SU-DHL-6 (cell line): ENCODE results near the gene PSAPL1.

Experiments used
- H2AFZ ChIP-seq: fragments of 200-600 bp; sonication (generic); 2 replicates; pipeline ENCODE4 v1.6.1; 2014; ENCODE audit warnings: low read depth, mild to moderate bottlenecking, moderate library complexity, mixed read lengths, antibody characterized with exemption, low read length; ENCODE audit not compliant: severe bottlenecking
- H3F3A ChIP-seq: fragments of 200-600 bp; shearing (Covaris generic); 2 replicates; pipeline ENCODE4 v1.6.0; 2016; ENCODE audit warnings: antibody characterized with exemption, mild to moderate bottlenecking; ENCODE audit not compliant: insufficient read depth
- H3K27ac ChIP-seq: fragments of 200-600 bp; sonication (generic); 2 replicates; pipeline ENCODE4 v1.5.1; 2016; ENCODE audit warnings: low read depth, mild to moderate bottlenecking, low read length, moderate library complexity, mixed read lengths
- H3K27me3 ChIP-seq: fragments of 200-600 bp; sonication (generic), shearing (Covaris generic); 2 replicates; pipeline ENCODE4 v1.6.0; 2014; ENCODE audit warnings: mild to moderate bottlenecking, low read length
- H3K36me3 ChIP-seq: fragments of 200-600 bp; sonication (generic); 2 replicates; pipeline ENCODE4 v1.6.1; 2014; ENCODE audit warnings: mild to moderate bottlenecking, low read length, mixed read lengths
- H3K4me2 ChIP-seq: fragments of 300-600, 200-600 bp; shearing (Covaris generic), sonication (generic); 2 replicates; pipeline ENCODE4 v1.6.0; 2014; ENCODE audit warnings: low read length, low read depth, mild to moderate bottlenecking; ENCODE audit not compliant: poor library complexity, severe bottlenecking
- H3K4me3 ChIP-seq: fragments of 200-600 bp; sonication (generic); 2 replicates; pipeline ENCODE4 v1.5.1; 2014; ENCODE audit warnings: antibody characterized with exemption, low read length, mild to moderate bottlenecking, mixed read lengths; ENCODE audit not compliant: insufficient read depth, poor library complexity, severe bottlenecking
- H3K79me2 ChIP-seq: fragments of 200-600 bp; sonication (generic); 2 replicates; pipeline ENCODE4 v1.6.1; 2014; ENCODE audit warnings: mild to moderate bottlenecking, low read length, moderate library complexity; ENCODE audit not compliant: insufficient read depth
- H3K9ac ChIP-seq: fragments of 200-600 bp; sonication (generic); 2 replicates; pipeline ENCODE4 v1.7.0; 2014; ENCODE audit warnings: mild to moderate bottlenecking, low read length
- H3K9me2 ChIP-seq: fragments of 200-600 bp; sonication (generic); replicated peaks from 2 replicates; pipeline ENCODE4 v1.6.1; 2014; ENCODE audit warnings: low read length; ENCODE audit not compliant: insufficient read depth
- H3K9me3 ChIP-seq: fragments of 200-600 bp; sonication (generic); 2 replicates; pipeline ENCODE4 v1.6.1; 2014; ENCODE audit warnings: low read length, mixed read lengths; ENCODE audit not compliant: insufficient read depth
- H4K20me1 ChIP-seq: fragments of 200-600 bp; sonication (generic); 2 replicates; pipeline ENCODE4 v1.6.1; 2014; ENCODE audit warnings: low read depth, mild to moderate bottlenecking, antibody characterized with exemption, low read length, moderate library complexity, mixed read lengths
- CTCF ChIP-seq: fragments of 200-600 bp; sonication (generic); IDR thresholded peaks from one replicate; pipeline ENCODE4 v1.5.1; 2017; ENCODE audit warnings: antibody characterized with exemption, mild to moderate bottlenecking, low read length, moderate library complexity; ENCODE audit not compliant: insufficient read depth, poor library complexity, severe bottlenecking
- EZH2phosphoT487 ChIP-seq: fragments of 200-600 bp; sonication (generic), shearing (Covaris generic); conservative IDR thresholded peaks from 2 replicates; pipeline ENCODE4 v1.6.1; 2018; ENCODE audit warnings: mild to moderate bottlenecking, antibody characterized with exemption, low read length, moderate library complexity, mixed read lengths

PSAPL1 gene

GRCh38 chr4:7475207-7475606, 40.5 kb upstream of the PSAPL1 start:
- H3K27ac ChIP-seq = no peak overlapping the region
- H3K9me2 ChIP-seq = no peaks in the 10 kb centered on the region
- TF ChIP-seq EZH2phosphoT487 (no peak), CTCF (no peak)

GRCh38 chr4:7474320-7474719, 39.6 kb upstream of the PSAPL1 start:
- Histone ChIP-seq H4K20me1 (no peaks in the 10 kb centered on the region), H3K27ac (no peak overlapping the region)

More at GRCh38 chr4:7475207-7475606, 40.5 kb upstream of the PSAPL1 start:
- Histone ChIP-seq H3K27me3 (no peaks in the 10 kb centered on the region), H2AFZ (no peak overlapping the region), H3K79me2 (no peaks in the 10 kb centered on the region), H3K4me3 (no peak overlapping the region), H3K9me3 (no peaks in the 10 kb centered on the region), H3K36me3 (no peaks in the 10 kb centered on the region), H3K9ac (no peak overlapping the region), H3F3A (no peaks in the 10 kb centered on the region), H4K20me1 (no peaks in the 10 kb centered on the region), H3K4me2 (no peak overlapping the region)

GRCh38 chr4:7473081-7473480, 38.4 kb upstream of the PSAPL1 start:
- Histone ChIP-seq H3K36me3 (no peaks in the 10 kb centered on the region), H3K4me3 (no peak overlapping the region), H3K4me2 (no peak overlapping the region), H3K27ac (no peak overlapping the region), H3K27me3 (no peaks in the 10 kb centered on the region), H3K9ac (no peak overlapping the region), H2AFZ (no peak overlapping the region), H3K9me2 (no peaks in the 10 kb centered on the region), H3K9me3 (no peaks in the 10 kb centered on the region), H3K79me2 (no peaks in the 10 kb centered on the region), H4K20me1 (no peaks in the 10 kb centered on the region), H3F3A (no peaks in the 10 kb centered on the region)
- TF ChIP-seq CTCF (no peak), EZH2phosphoT487 (no peak)

More at GRCh38 chr4:7474320-7474719, 39.6 kb upstream of the PSAPL1 start:
- Histone ChIP-seq H2AFZ (no peak overlapping the region), H3K36me3 (no peaks in the 10 kb centered on the region), H3F3A (no peaks in the 10 kb centered on the region), H3K4me2 (no peak overlapping the region), H3K4me3 (no peak overlapping the region), H3K9me3 (no peaks in the 10 kb centered on the region), H3K9me2 (no peaks in the 10 kb centered on the region), H3K9ac (no peak overlapping the region), H3K79me2 (no peaks in the 10 kb centered on the region), H3K27me3 (no peaks in the 10 kb centered on the region)
- TF ChIP-seq CTCF (no peak), EZH2phosphoT487 (no peak)
